ENCODE results near the gene ANO8. TPM values are rescaled to one million over a fixed set of nuclear protein-coding genes. Genes with fewer than 3 reads are reported as not detected.
A peak's percentile ranks its signal among the peaks of the same experiment; 100 is the strongest.

Gene ANO8
- total and polyA plus RNA-seq, 2 donors from 2014 or later: 3.0 to 12.1 TPM

DNA sequence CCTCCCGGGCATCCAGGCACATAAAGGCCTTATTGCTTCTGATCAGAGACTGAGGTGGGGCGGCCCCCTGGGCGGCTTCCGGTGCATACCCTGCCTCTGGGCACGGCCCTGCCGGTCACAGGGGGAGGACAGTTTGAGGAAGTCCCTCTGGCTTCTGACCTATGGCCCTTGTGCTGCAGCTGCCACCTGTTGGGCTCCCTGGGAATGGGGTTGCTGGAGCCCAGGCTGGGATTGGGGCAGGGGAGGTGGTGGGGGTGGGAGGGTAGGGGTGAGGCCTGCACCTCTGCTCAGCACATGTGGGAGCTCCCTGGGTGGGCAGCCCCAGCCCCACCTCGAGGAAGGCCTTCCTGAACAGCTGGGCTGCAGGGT lies 10.7 kb downstream of the ANO8 start:
- no peak overlapping the region for H3K27ac ChIP-seq (ENCODE audit: low read depth in 2 of 2, low read length in 2 of 2)
- peaks cover 0 to 5% (median 0%) of the 10 kb centered on the region in 3 donors for H3K36me3 ChIP-seq (ENCODE audit: control insufficient read depth in 2 of 3, insufficient read depth in 3 of 3, low read length in 3 of 3)
- no peak overlapping the region for H3K9ac ChIP-seq (ENCODE audit: low read length in 3 of 3)
- no peaks in the 10 kb centered on the region for H3K4me1 ChIP-seq (ENCODE audit: control insufficient read depth in 2 of 3, insufficient read depth in 2 of 3, low read depth in 1 of 3, low read length in 3 of 3)
- DNase-seq (peak in 1 of 5 donors; percentile 65), FAIRE-seq (no peak)
- H3K9me3 ChIP-seq (ENCODE audit: control insufficient read depth in 2 of 3, insufficient read depth in 1 of 3, low read length in 3 of 3): no peaks in the 10 kb centered on the region
- TF ChIP-seq, protein P1, sequence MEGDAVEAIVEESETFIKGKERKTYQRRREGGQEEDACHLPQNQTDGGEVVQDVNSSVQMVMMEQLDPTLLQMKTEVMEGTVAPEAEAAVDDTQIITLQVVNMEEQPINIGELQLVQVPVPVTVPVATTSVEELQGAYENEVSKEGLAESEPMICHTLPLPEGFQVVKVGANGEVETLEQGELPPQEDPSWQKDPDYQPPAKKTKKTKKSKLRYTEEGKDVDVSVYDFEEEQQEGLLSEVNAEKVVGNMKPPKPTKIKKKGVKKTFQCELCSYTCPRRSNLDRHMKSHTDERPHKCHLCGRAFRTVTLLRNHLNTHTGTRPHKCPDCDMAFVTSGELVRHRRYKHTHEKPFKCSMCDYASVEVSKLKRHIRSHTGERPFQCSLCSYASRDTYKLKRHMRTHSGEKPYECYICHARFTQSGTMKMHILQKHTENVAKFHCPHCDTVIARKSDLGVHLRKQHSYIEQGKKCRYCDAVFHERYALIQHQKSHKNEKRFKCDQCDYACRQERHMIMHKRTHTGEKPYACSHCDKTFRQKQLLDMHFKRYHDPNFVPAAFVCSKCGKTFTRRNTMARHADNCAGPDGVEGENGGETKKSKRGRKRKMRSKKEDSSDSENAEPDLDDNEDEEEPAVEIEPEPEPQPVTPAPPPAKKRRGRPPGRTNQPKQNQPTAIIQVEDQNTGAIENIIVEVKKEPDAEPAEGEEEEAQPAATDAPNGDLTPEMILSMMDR (IDR thresholded peaks at IDR 0.05; ENCODE audit: borderline replicate concordance, extremely low read depth, insufficient read depth): no peak
- intact Hi-C loops (cut with DNase I): no loop called here
- H3K27me3 ChIP-seq (ENCODE audit: control insufficient read depth, insufficient read depth, low read length): no peaks in the 10 kb centered on the region
- H3K4me3 ChIP-seq (ENCODE audit: low read length in 3 of 3): no peak overlapping the region

DNA sequence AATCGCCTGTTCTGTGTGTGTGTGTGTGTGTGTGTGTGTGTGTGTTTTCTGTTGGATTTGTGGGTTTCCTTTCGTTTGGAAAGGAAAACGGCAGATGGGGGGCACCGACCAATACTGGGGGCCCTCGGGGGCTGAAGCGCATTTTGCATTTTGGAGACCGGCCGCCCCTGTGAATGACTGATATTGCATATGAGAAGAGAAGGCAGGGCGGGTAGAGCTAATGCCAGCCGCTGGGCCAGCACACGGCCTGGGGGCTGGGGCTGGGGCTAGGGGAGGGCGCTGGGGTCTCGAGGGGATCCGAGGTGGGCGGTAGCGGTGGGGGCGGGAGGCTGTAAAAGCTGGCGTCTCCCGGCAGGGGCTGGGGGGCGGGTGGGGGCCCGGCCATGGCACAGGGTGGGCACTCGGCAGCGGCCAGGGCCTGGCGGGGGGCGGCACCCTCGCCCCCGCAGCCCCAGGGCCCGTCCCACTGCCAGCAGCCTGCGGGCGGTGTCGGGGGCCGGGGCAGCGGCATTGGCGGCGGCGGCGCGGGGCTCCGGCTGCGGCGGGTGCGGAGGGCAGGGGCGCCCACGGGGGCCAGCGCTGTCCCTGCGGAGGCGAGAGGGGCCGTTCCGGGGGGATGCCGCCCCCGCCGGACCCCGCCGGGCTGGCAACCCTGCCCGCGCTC lies 11.2 kb downstream of the ANO8 start:
- Histone ChIP-seq H3K27me3 (ENCODE audit: control insufficient read depth, insufficient read depth, low read length) (no peaks in the 10 kb centered on the region), H3K27ac (ENCODE audit: low read depth in 2 of 2, low read length in 2 of 2) (no peak overlapping the region), H3K4me3 (ENCODE audit: low read length in 3 of 3) (no peak overlapping the region), H3K9ac (ENCODE audit: low read length in 3 of 3) (no peak overlapping the region), H3K36me3 (ENCODE audit: control insufficient read depth in 2 of 3, insufficient read depth in 3 of 3, low read length in 3 of 3) (peaks cover 0 to 5% (median 0%) of the 10 kb centered on the region in 3 donors), H3K9me3 (ENCODE audit: control insufficient read depth in 2 of 3, insufficient read depth in 1 of 3, low read length in 3 of 3) (no peaks in the 10 kb centered on the region), H3K4me1 (ENCODE audit: control insufficient read depth in 2 of 3, insufficient read depth in 2 of 3, low read depth in 1 of 3, low read length in 3 of 3) (no peaks in the 10 kb centered on the region)
- TF ChIP-seq, protein P1 (IDR thresholded peaks at IDR 0.05; ENCODE audit: borderline replicate concordance, extremely low read depth, insufficient read depth): no peak
- FAIRE-seq (no peak), DNase-seq (peak in 1 of 5 donors; percentile 51)
- intact Hi-C loops (cut with DNase I): no loop called here

DNA sequence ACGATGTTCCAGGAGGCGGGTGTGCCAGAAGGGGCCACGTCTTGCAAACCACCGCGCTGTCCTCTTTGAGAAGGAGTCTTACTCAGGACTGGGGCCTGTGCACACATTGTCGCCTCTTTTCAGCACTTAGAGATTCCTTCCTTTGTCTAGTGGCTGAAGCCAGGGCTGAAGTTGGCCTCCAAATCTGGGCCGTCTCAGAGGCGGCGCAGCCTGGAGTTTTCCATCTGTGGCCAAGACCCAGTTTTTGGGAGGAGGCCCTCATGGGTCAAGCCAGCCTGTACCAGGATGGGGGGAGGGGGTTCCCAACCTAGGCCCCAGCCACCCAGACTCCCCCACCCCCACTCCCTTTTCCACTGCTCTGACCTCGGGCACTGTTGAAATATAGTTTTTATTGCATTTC lies 11.8 kb downstream of the ANO8 start:
- Histone ChIP-seq H3K27ac (ENCODE audit: low read depth in 2 of 2, low read length in 2 of 2) (no peak overlapping the region), H3K9ac (ENCODE audit: low read length in 3 of 3) (no peak overlapping the region), H3K4me3 (ENCODE audit: low read length in 3 of 3) (no peak overlapping the region), H3K27me3 (ENCODE audit: control insufficient read depth, insufficient read depth, low read length) (no peaks in the 10 kb centered on the region), H3K9me3 (ENCODE audit: control insufficient read depth in 2 of 3, insufficient read depth in 1 of 3, low read length in 3 of 3) (no peaks in the 10 kb centered on the region), H3K36me3 (ENCODE audit: control insufficient read depth in 2 of 3, insufficient read depth in 3 of 3, low read length in 3 of 3) (peaks cover 0 to 5% (median 0%) of the 10 kb centered on the region in 3 donors), H3K4me1 (ENCODE audit: control insufficient read depth in 2 of 3, insufficient read depth in 2 of 3, low read depth in 1 of 3, low read length in 3 of 3) (no peaks in the 10 kb centered on the region)
- FAIRE-seq (no peak), DNase-seq (peak in 1 of 5 donors; percentile 85)
- TF ChIP-seq, protein P1 (IDR thresholded peaks at IDR 0.05; ENCODE audit: borderline replicate concordance, extremely low read depth, insufficient read depth): no peak
- intact Hi-C loops (cut with DNase I): no loop called here
